Right lobe of liver (tissue), 6 donors: ENCODE results near the gene VPS8. TPM values are rescaled to one million over a fixed set of nuclear protein-coding genes. Genes with fewer than 3 reads are reported as not detected.

Experiments used
- ATAC-seq, 4 donors: fragments of 200-7000 bp; cut with Tn5 transposase; one replicate each; pipeline ENCODE4 v1.9.1; 2020; ENCODE audit warnings: mild to moderate bottlenecking in 4 of 4, moderate library complexity in 4 of 4
- DNase-seq, 3 donors: peaks; one replicate each; pipeline ENCODE4 v3.0.0-alpha.2; 2020
- H3K27ac ChIP-seq, 3 donors: fragments of 200-600 bp; one replicate each; pipeline ENCODE4 v1.8.0; 2022
- H3K27me3 ChIP-seq, 2 donors: fragments of 200-600 bp; one replicate each; pipeline ENCODE4 v1.8.0; 2022
- H3K36me3 ChIP-seq, 4 donors: fragments of 200-600 bp; sonication (generic) in 1 of 4; one replicate each; pipeline versions ENCODE4 v1.5.1 to v1.8.0; 2017 to 2022; ENCODE audit warnings: control low read depth in 1 of 4
- H3K4me1 ChIP-seq, 4 donors: fragments of 200-600 bp; sonication (generic) in 1 of 4; one replicate each; pipeline versions ENCODE4 v1.5.1 to v1.8.0; 2017 to 2022; ENCODE audit warnings: control low read depth in 1 of 4
- H3K4me3 ChIP-seq, 3 donors: fragments of 200-600 bp; one replicate each; pipeline ENCODE4 v1.8.0; 2022
- H3K9me3 ChIP-seq, 4 donors: fragments of 200-600 bp; sonication (generic) in 1 of 4; one replicate each; pipeline versions ENCODE4 v1.5.1 to v1.8.0; 2017 to 2022; ENCODE audit warnings: control low read depth in 1 of 4
- POLR2A ChIP-seq: fragments of 450-650 bp; IDR thresholded peaks from one replicate; pipeline ENCODE4 v1.6.1; 2017; ENCODE audit warnings: antibody characterized with exemption, mild to moderate bottlenecking
- WGBS: methylation state at CpG from one replicate; pipeline ENCODE4 v1.1.6; 2018; ENCODE audit warnings: low coverage, low lambda C conversion rate; ENCODE audit not compliant: insufficient coverage; ENCODE audit errors: missing lambda C conversion rate; 5-methylcytosine and 5-hydroxymethylcytosine counted together
- intact Hi-C, 2 donors: fragments of 100-400 bp; cut with DNase I; formaldehyde crosslinking; loops; one replicate each; pipeline versions ENCODE4 v1.11.2 to v1.14.1; 2022
- total RNA-seq, 6 experiments: library from RNA; depleted of rRNA in 2 of 6; stranded (reverse); fragments of >200 nt in 2 of 6; fragmentation: NEBNext Ultra II Directional in 3 of 6; extraction: Animal tissue kit (Norgen Biotek cat#: 25700) in 3 of 6; gene quantifications; one replicate each; pipeline versions ENCODE4 v1.1.0 to v1.2.4, GENCODE V29; 2016 to 2023
- TF ChIP-seq, protein P1 (sequence below), 4 donors: fragments of 200-600 bp in 3 of 4; fragments of 450-650 bp in 1 of 4; IDR thresholded peaks; one replicate each; pipeline versions ENCODE4 v1.5.1 to v1.8.0; 2016 to 2022; ENCODE audit warnings: antibody characterized with exemption in 4 of 4, mild to moderate bottlenecking in 2 of 4
- donor health status: DM: no; HTN: yes; CAD: no.
- donor health status: DM: no; HTN: no; CAD: no.
- donor health status: DM: no; HTN: no; CAD: no.
- donor health status: DM: no; HTN: yes; CAD: no.
- donor health status: DM: no; HTN: yes; CAD: no.

VPS8 gene
- total RNA-seq, 6 experiments from 2014 or later, result 20.4 to 24.5 (median 21.3) TPM

DNA sequence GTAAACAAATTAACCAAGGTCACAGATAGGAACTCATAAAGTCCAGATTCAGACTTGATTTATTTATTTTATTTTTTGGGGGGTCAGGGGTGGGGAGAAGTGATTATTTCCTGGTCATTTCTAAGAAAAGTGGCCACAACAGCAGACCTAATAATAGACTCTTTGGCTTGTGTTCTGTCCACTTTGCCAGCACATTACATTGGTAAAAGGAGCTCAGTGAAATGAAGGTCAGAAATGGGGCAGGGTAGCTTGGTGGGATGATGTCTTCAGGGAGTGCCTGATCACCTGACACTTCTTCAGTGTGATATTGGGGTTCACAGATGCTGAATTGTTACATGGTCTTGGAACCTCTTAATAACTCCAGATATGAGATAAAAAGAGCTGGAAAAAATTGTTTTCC lies 10.1 kb downstream of the VPS8 start:
- H3K27ac ChIP-seq, result no peak overlapping the region
- no peaks in the 10 kb centered on the region for H3K36me3 ChIP-seq
- DNase-seq (no peak), ATAC-seq (no peak)
- H3K4me1 ChIP-seq, result no peaks in the 10 kb centered on the region
- no peaks in the 10 kb centered on the region for H3K27me3 ChIP-seq
- TF ChIP-seq, protein P1, sequence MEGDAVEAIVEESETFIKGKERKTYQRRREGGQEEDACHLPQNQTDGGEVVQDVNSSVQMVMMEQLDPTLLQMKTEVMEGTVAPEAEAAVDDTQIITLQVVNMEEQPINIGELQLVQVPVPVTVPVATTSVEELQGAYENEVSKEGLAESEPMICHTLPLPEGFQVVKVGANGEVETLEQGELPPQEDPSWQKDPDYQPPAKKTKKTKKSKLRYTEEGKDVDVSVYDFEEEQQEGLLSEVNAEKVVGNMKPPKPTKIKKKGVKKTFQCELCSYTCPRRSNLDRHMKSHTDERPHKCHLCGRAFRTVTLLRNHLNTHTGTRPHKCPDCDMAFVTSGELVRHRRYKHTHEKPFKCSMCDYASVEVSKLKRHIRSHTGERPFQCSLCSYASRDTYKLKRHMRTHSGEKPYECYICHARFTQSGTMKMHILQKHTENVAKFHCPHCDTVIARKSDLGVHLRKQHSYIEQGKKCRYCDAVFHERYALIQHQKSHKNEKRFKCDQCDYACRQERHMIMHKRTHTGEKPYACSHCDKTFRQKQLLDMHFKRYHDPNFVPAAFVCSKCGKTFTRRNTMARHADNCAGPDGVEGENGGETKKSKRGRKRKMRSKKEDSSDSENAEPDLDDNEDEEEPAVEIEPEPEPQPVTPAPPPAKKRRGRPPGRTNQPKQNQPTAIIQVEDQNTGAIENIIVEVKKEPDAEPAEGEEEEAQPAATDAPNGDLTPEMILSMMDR (IDR thresholded peaks at IDR 0.05), result no peak
- intact Hi-C loops, result no loop called here
- no peak overlapping the region for H3K4me3 ChIP-seq
- no peaks in the 10 kb centered on the region for H3K9me3 ChIP-seq

GRCh38 chr3:184822654-184823053 lies 10.7 kb downstream of the VPS8 start:
- Histone ChIP-seq H3K4me1 (no peaks in the 10 kb centered on the region), H3K27ac (no peak overlapping the region), H3K4me3 (no peak overlapping the region), H3K36me3 (no peaks in the 10 kb centered on the region), H3K27me3 (no peaks in the 10 kb centered on the region), H3K9me3 (no peaks in the 10 kb centered on the region)
- ATAC-seq (no peak), DNase-seq (no peak)
- 41% methylated on average over 1 of the region's 1 CpG for WGBS
- intact Hi-C loops, result no loop called here
- no peak for TF ChIP-seq POLR2A
- TF ChIP-seq, protein P1 (IDR thresholded peaks at IDR 0.05), result no peak

DNA sequence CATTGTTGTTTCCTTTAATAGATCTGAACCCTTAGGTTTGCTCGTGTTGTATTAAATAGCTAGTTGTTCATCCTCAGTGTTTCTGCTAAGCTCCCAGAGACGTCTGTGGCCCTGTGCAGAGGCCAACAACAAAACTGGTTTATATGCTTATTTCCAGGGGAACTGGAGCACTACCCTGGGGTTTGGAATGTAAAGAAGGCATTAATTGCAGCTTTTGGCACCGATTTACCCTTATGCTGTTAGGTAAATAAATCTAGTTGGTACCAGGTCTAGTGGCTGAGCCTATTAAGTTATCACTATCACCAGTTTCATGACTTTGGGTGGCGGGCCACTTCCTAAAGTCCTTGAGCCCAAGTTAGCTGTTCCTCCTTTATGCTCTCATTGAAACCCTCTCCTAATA lies 12.0 kb downstream of the VPS8 start:
- ATAC-seq, result no peak
- Histone ChIP-seq H3K27me3 (no peaks in the 10 kb centered on the region), H3K4me1 (no peaks in the 10 kb centered on the region), H3K4me3 (no peak overlapping the region), H3K36me3 (no peaks in the 10 kb centered on the region), H3K9me3 (no peaks in the 10 kb centered on the region), H3K27ac (no peak overlapping the region)
- WGBS, result 73% methylated on average over 4 of the region's 4 CpGs
- TF ChIP-seq POLR2A, result no peak
- TF ChIP-seq, protein P1 (IDR thresholded peaks at IDR 0.05), result no peak
- DNase-seq, result no peak
- intact Hi-C loops, result no loop called here

GRCh38 chr3:184825121-184825820 lies 13.3 kb downstream of the VPS8 start:
- DNase-seq, result no peak
- Histone ChIP-seq H3K4me1 (no peaks in the 10 kb centered on the region), H3K36me3 (no peaks in the 10 kb centered on the region), H3K9me3 (no peaks in the 10 kb centered on the region), H3K27ac (no peak overlapping the region), H3K4me3 (no peak overlapping the region), H3K27me3 (no peaks in the 10 kb centered on the region)
- no peak for ATAC-seq
- TF ChIP-seq, protein P1 (IDR thresholded peaks at IDR 0.05), result no peak
- no peak for TF ChIP-seq POLR2A
- 90% methylated on average over 6 of the region's 6 CpGs for WGBS
- intact Hi-C loops, result no loop called here

DNA sequence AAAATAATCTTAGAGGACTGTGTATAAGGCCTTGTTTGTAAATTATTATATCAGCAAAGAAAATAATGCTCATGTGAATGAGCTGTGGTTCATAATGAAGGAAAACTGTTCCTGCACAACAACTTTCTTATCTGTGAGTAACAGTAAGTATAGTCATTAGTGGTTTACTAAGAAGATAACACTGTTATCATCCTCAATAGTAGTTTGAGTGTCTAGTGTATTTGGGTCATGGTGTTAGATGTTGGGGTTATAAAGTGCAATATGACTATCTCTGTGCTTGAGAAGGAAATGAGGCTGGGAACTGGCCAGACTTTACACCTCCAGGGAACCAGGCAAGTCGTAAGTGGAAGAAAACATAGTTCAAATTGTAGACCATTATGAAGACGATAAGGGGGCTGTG lies 15.6 kb downstream of the VPS8 start:
- Histone ChIP-seq H3K27ac (no peak overlapping the region), H3K36me3 (peaks cover 0 to 2% (median 0%) of the 10 kb centered on the region in 4 donors), H3K9me3 (no peaks in the 10 kb centered on the region), H3K27me3 (no peaks in the 10 kb centered on the region), H3K4me3 (no peak overlapping the region), H3K4me1 (no peaks in the 10 kb centered on the region)
- no peak for DNase-seq
- 100% methylated on average over 1 of the region's 2 CpGs for whole genome bisulfite sequencing
- no peak for ATAC-seq
- TF ChIP-seq POLR2A, result no peak
- TF ChIP-seq, protein P1 (IDR thresholded peaks at IDR 0.05), result no peak
- intact Hi-C loops, result no loop called here
